ENCODE measurements around the gene CAPN1.
"Not testable (repeated sequence)": the region's sequence is repeated elsewhere in the genome, so short reads cannot be mapped to it uniquely, and the experiment has no call there.

The CAPN1 gene

GRCh38 chr11:65218446-65218845 is 36.7 kb downstream of the CAPN1 start:
- no peak for DNase-seq

GRCh38 chr11:65219930-65220213 is 38.1 kb downstream of the CAPN1 start:
- peak; percentile 22 to 53 (median 50) for DNase-seq

GRCh38 chr11:65221026-65221425 is 39.3 kb downstream of the CAPN1 start:
- DNase-seq, result no peak

- DNase-seq, result peak; percentile 27 to 54 (median 44)
Measured at GRCh38 chr11:65223011-65223410, 41.3 kb downstream of the CAPN1 start.

- DNase-seq, result peak; percentile 62 to 81 (median 75)
Measured at GRCh38 chr11:65224930-65225278, 43.2 kb downstream of the CAPN1 start.

GRCh38 chr11:65225279-65226102 is 43.8 kb downstream of the CAPN1 start:
- peak; percentile 39 to 69 (median 46) for DNase-seq

- DNase-seq, result peak in 1 of 4 experiments; percentile 35
Measured at GRCh38 chr11:65226103-65226442, 44.3 kb downstream of the CAPN1 start.

GRCh38 chr11:65227879-65228278 is 46.2 kb downstream of the CAPN1 start:
- no peak for DNase-seq

GRCh38 chr11:65236194-65237059 is 54.7 kb downstream of the CAPN1 start:
- DNase-seq, result no peak

- DNase-seq, result not testable (repeated sequence)
Measured at GRCh38 chr11:65238302-65238701, 56.6 kb downstream of the CAPN1 start.

- DNase-seq, result no peak
Measured at GRCh38 chr11:65241134-65241533, 59.4 kb downstream of the CAPN1 start.

GRCh38 chr11:65241692-65242091 is 60.0 kb downstream of the CAPN1 start:
- DNase-seq, result no peak

GRCh38 chr11:65242389-65242788 is 60.7 kb downstream of the CAPN1 start:
- DNase-seq, result no peak

GRCh38 chr11:65243797-65244196 is 62.1 kb downstream of the CAPN1 start:
- DNase-seq, result no peak

GRCh38 chr11:65245046-65245445 is 63.3 kb downstream of the CAPN1 start:
- not testable (repeated sequence) for DNase-seq

- no peak for DNase-seq
Measured at GRCh38 chr11:65246506-65246905, 64.8 kb downstream of the CAPN1 start.

GRCh38 chr11:65248184-65248710 is 66.5 kb downstream of the CAPN1 start:
- DNase-seq, result not testable (repeated sequence)

- no peak for DNase-seq
Measured at GRCh38 chr11:65251476-65251875, 69.7 kb downstream of the CAPN1 start.

GRCh38 chr11:65254724-65255123 is 73.0 kb downstream of the CAPN1 start:
- DNase-seq, result no peak

GRCh38 chr11:65258988-65259387 is 77.3 kb downstream of the CAPN1 start:
- no peak for DNase-seq

GRCh38 chr11:65260302-65260701 is 78.6 kb downstream of the CAPN1 start:
- no peak for DNase-seq

GRCh38 chr11:65260756-65261590 is 79.2 kb downstream of the CAPN1 start:
- no peak for DNase-seq

Data from suppressor macrophage (primary cell).